K562 (cell line): Measurements from ENCODE around the gene PLEKHG5. TPM values are rescaled to one million over a fixed set of nuclear protein-coding genes. Genes with fewer than 3 reads are reported as not detected.

Source experiments
- ATAC-seq: fragments of 200-7000 bp; cut with Tn5 transposase; 3 replicates; pipeline ENCODE4 v1.9.1; 2020; ENCODE audit warnings: moderate library complexity
- BruUV-seq: library from RNA; stranded (reverse); fragments of 400-500 nt; replicated peaks from 2 replicates; lab custom pipeline; 2021; lab: Mats Ljungman, UMichigan
- CTCF ChIA-PET: fragments of 300-600 bp; formaldehyde crosslinking; extraction: SDS; loops from one replicate; lab custom pipeline; 2021; ENCODE audit warnings: low intra/inter-chr PET ratio; lab: Yijun Ruan, JAX
- POLR2A ChIA-PET: fragments of 300-600, 350-650 bp; sonication (Branson Sonifier 250); formaldehyde crosslinking; extraction: SDS; loops from one replicate; lab custom pipeline; 2021; ENCODE audit warnings: antibody characterized with exemption, inconsistent platforms; lab: Yijun Ruan, JAX
- DNase-seq, 4 experiments: peaks; one replicate each; pipeline versions ENCODE4 v3.0.0 to v3.0.0-alpha.2; 2011 to 2018; ENCODE audit warnings: low spot score in 3 of 4, mixed read lengths in 3 of 4; ENCODE audit errors: extremely low read depth in 1 of 4
- FAIRE-seq: peaks from 2 replicates; lab custom pipeline; 2011; peaks lifted over from hg19 to GRCh38; lab: Jason Lieb, UNC
- H2AFZ ChIP-seq: 2 replicates; pipeline ENCODE4 v1.6.0; 2011; ENCODE audit warnings: low read depth, low read length, control low read depth, inconsistent platforms
- H3K27ac ChIP-seq: fragments of 200-600 bp; 3 replicates; pipeline ENCODE4 v1.8.0; 2011; ENCODE audit warnings: low read depth, mild to moderate bottlenecking, control low read depth, inconsistent platforms, low read length, moderate library complexity, mixed read lengths; ENCODE audit errors: extremely low read depth
- H3K27me3 ChIP-seq, 2 experiments: fragments of 300-600 bp in 1 of 2; 2 replicates in 1 of 2; 3 replicates in 1 of 2; pipeline versions ENCODE4 v1.6.0 to v1.8.0; 2011; ENCODE audit warnings: inconsistent platforms in 2 of 2, low read length in 2 of 2, mild to moderate bottlenecking in 1 of 2, mixed read lengths in 1 of 2, moderate library complexity in 1 of 2; ENCODE audit not compliant: control insufficient read depth in 2 of 2, insufficient read depth in 2 of 2
- H3K36me3 ChIP-seq: fragments of 300-600 bp; 3 replicates; pipeline ENCODE4 v1.8.0; 2011; ENCODE audit warnings: mild to moderate bottlenecking, low read length, inconsistent platforms; ENCODE audit not compliant: control insufficient read depth, insufficient read depth
- H3K4me1 ChIP-seq, 2 experiments: fragments of 200-600 bp in 1 of 2; replicated peaks in 1 of 2; 2 replicates in 1 of 2; 3 replicates in 1 of 2; pipeline versions ENCODE4 v1.5.1 to v1.8.0; 2011; ENCODE audit warnings: inconsistent platforms in 2 of 2, low read length in 2 of 2, mild to moderate bottlenecking in 1 of 2, mixed read lengths in 1 of 2, moderate library complexity in 1 of 2; ENCODE audit not compliant: control insufficient read depth in 2 of 2, insufficient read depth in 2 of 2
- H3K4me2 ChIP-seq: 2 replicates; pipeline ENCODE4 v1.6.1; 2011; ENCODE audit warnings: low read length, control low read depth, inconsistent platforms, mixed read lengths; ENCODE audit not compliant: insufficient read depth
- H3K4me3 ChIP-seq: fragments of 200-600 bp; sonication (generic), shearing (Covaris generic); 2 replicates; pipeline ENCODE4 v1.5.1; 2016; ENCODE audit warnings: control low read depth, inconsistent platforms
- H3K79me2 ChIP-seq: fragments of 200-600 bp; 3 replicates; pipeline ENCODE4 v1.8.0; 2011; ENCODE audit warnings: low read length, inconsistent platforms; ENCODE audit not compliant: control insufficient read depth, insufficient read depth
- H3K9ac ChIP-seq, 2 experiments: 2 replicates each; pipeline versions ENCODE4 v1.6.0 to v1.6.1; 2011; ENCODE audit warnings: low read depth in 2 of 2, low read length in 2 of 2, control low read depth in 1 of 2, inconsistent platforms in 1 of 2, mild to moderate bottlenecking in 1 of 2, mixed read lengths in 1 of 2; ENCODE audit not compliant: insufficient read depth in 1 of 2
- H3K9me1 ChIP-seq: one replicate; pipeline ENCODE4 v1.6.0; 2011; ENCODE audit warnings: inconsistent platforms, mild to moderate bottlenecking, low read length, moderate library complexity; ENCODE audit not compliant: control insufficient read depth, insufficient read depth
- H3K9me3 ChIP-seq: replicated peaks from 2 replicates; pipeline ENCODE4 v1.5.1; 2011; ENCODE audit warnings: low read depth, low read length, inconsistent platforms; ENCODE audit not compliant: control insufficient read depth, insufficient read depth
- H4K20me1 ChIP-seq: replicated peaks from 2 replicates; pipeline ENCODE4 v1.6.1; 2011; ENCODE audit warnings: low read length, inconsistent platforms, mixed read lengths; ENCODE audit not compliant: control insufficient read depth, insufficient read depth
- CAMTA2 ChIP-seq: fragments of 250-450 bp; sonication (Bioruptor Pico); conservative IDR thresholded peaks from 2 replicates; pipeline ENCODE4 v1.5.1; 2022
- RBFOX2 ChIP-seq: fragments of 200-400 bp; formaldehyde crosslinking; IDR thresholded peaks from 2 replicates; pipeline ENCODE4 v1.6.1; 2017; ENCODE audit warnings: low read depth, mild to moderate bottlenecking, low read length, moderate library complexity
- SFPQ ChIP-seq: fragments of 200-400 bp; formaldehyde crosslinking; IDR thresholded peaks from 2 replicates; pipeline ENCODE4 v1.6.1; 2017; ENCODE audit warnings: mild to moderate bottlenecking, low read depth, low read length, moderate library complexity
- WGBS: fragments of 100-300 bp; shearing (Covaris generic); methylation state at CpG from one replicate; pipeline ENCODE4 v1.1.6; 2016; ENCODE audit warnings: low coverage, mixed read lengths; ENCODE audit not compliant: insufficient coverage; ENCODE audit errors: missing lambda C conversion rate; 5-methylcytosine and 5-hydroxymethylcytosine counted together
- in situ Hi-C: fragments of 300-500 bp; cut with MboI; formaldehyde crosslinking; loops from 4 replicates; pipeline ENCODE4 v1.15.0; 2018; ENCODE audit warnings: inconsistent platforms, mixed read lengths
- intact Hi-C: fragments of 100-400 bp; cut with micrococcal nuclease; formaldehyde crosslinking; loops from 2 replicates; pipeline ENCODE4 v1.14.2; 2022
- polyA plus RNA-seq, 8 experiments: library from polyadenylated mRNA; depleted of rRNA in 4 of 8; stranded (reverse) in 5 of 8; unstranded in 3 of 8; fragments of >200 nt; fragmentation: Nextera tagmentation in 2 of 8; fragmentation: Illumina TruSeq in 1 of 8; extraction: Ambion mirVana in 2 of 8; extraction: Trizol in 1 of 8; gene quantifications; 2 replicates each; pipeline versions ENCODE4 v1.2.1 to v1.2.3, GENCODE V29; 2011 to 2014; ENCODE audit warnings: inconsistent platforms in 1 of 8, missing spikeins in 1 of 8
- total RNA-seq, 7 experiments: library from RNA; depleted of rRNA in 6 of 7; stranded (reverse); fragments of >200 nt in 6 of 7; fragmentation: Illumina TruSeq in 2 of 7; extraction: Trizol in 2 of 7; gene quantifications; 2 replicates each; pipeline versions ENCODE4 v1.2.1 to v1.2.3, GENCODE V29; 2011 to 2021; ENCODE audit warnings: low replicate concordance in 1 of 7

PLEKHG5 gene
- total and polyA plus RNA-seq, 9 of the 15 experiments (the other 6 are each of a cell fraction or from before 2014, with no cell fraction given) = 0.04 to 0.29 (median 0.09) TPM; not detected in 3

GRCh38 chr1:6496890-6497214 lies 5.4 kb upstream of the PLEKHG5 start (continued):
- no peak for TF ChIP-seq SFPQ

GRCh38 chr1:6496365-6496721 lies 4.9 kb upstream of the PLEKHG5 start:
- Histone ChIP-seq H3K36me3 (no peaks in the 10 kb centered on the region), H3K9ac (no peak overlapping the region; a peak in 1 of 4 replicates), H4K20me1 (peaks cover 36% of the 10 kb centered on the region), H3K4me3 (no peak overlapping the region), H3K9me1 (no peaks in the 10 kb centered on the region), H3K27ac (no peak overlapping the region), H3K9me3 (no peaks in the 10 kb centered on the region), H3K4me2 (no peak overlapping the region), H2AFZ (no peak overlapping the region), H3K79me2 (no peaks in the 10 kb centered on the region), H3K4me1 (peaks cover 0 to 41% of the 10 kb centered on the region in 2 experiments; a peak in 2 of 5 replicates), H3K27me3 (peaks cover 41 to 77% of the 10 kb centered on the region in 2 experiments; a peak in 4 of 5 replicates)
- FAIRE-seq (no peak), ATAC-seq (no peak), DNase-seq (peak in 1 of 4 experiments; percentile 29)
- CTCF ChIA-PET = no interaction called here
- TF ChIP-seq RBFOX2 = 0 out of 2 replicates have a peak, but pooled peaks have one; percentile 12
- TF ChIP-seq CAMTA2 = no peak
- POLR2A ChIA-PET = interaction anchor here (0.8 to 1.5 kb wide), 3 partner anchors 9 to 29 kb away, joined by 3 to 4 read pairs (median 3); no protein-coding TSS in a partner anchor
- intact Hi-C loops = no loop called here
- no TSS peak for BruUV-seq
- WGBS = 4% methylated on average over 13 of the region's 13 CpGs
- in situ Hi-C loops = loop anchor here (10.0 to 25.0 kb wide), 2 partner anchors 138 to 716 kb away; no protein-coding TSS in a partner anchor
